OCI-LY7 (cell line): ENCODE results near the gene C1orf35.

Experiments
- EZH2phosphoT487 ChIP-seq: fragments of 200-600 bp; sonication (generic); IDR thresholded peaks from 2 replicates; pipeline ENCODE4 v1.6.1; 2018; ENCODE audit warnings: low read depth, borderline replicate concordance, mild to moderate bottlenecking, mixed run types, antibody characterized with exemption, low read length, moderate library complexity, mixed read lengths
- TF ChIP-seq, protein P1 (sequence below): fragments of 200-600 bp; sonication (generic); conservative IDR thresholded peaks from 2 replicates; pipeline ENCODE4 v1.5.1; 2014; ENCODE audit warnings: mild to moderate bottlenecking, antibody characterized with exemption, low read length, moderate library complexity, mixed read lengths

DNA sequence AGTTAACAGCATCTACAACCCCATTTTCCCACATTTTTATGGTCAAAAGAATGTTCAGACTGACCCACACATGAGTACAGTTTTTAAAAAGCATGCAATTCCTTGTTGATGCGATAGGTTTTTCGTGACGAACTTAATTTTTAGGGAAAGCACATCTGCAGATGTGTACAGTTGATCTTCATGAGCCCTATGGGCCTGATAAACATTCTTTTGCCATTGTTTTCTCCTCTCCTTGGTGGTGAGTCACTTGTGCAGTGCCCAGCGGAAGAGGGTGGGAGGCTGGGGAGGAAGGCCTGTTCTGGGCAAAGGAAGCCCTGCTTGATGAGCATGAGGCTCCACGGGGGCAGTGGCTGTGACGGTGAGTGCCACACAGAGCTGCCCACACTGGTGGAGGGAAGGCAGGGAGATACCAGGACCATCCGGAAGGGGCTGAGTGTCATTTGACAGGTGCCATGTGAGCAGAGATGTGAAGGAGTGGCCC lies 15.3 kb downstream of the C1orf35 start:
- TF ChIP-seq, protein P1, sequence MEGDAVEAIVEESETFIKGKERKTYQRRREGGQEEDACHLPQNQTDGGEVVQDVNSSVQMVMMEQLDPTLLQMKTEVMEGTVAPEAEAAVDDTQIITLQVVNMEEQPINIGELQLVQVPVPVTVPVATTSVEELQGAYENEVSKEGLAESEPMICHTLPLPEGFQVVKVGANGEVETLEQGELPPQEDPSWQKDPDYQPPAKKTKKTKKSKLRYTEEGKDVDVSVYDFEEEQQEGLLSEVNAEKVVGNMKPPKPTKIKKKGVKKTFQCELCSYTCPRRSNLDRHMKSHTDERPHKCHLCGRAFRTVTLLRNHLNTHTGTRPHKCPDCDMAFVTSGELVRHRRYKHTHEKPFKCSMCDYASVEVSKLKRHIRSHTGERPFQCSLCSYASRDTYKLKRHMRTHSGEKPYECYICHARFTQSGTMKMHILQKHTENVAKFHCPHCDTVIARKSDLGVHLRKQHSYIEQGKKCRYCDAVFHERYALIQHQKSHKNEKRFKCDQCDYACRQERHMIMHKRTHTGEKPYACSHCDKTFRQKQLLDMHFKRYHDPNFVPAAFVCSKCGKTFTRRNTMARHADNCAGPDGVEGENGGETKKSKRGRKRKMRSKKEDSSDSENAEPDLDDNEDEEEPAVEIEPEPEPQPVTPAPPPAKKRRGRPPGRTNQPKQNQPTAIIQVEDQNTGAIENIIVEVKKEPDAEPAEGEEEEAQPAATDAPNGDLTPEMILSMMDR = no peak
- no peak for TF ChIP-seq EZH2phosphoT487
